ENCODE data around the gene UTS2B.

The UTS2B gene

GRCh38 chr3:191306428-191306827 lies 23.9 kb downstream of the UTS2B start:
- Histone ChIP-seq H3K36me3 (replicated peaks; ENCODE audit: low read depth, low read length) (no peaks in the 10 kb centered on the region), H3K4me2 (ENCODE audit: low read length) (no peak overlapping the region), H3K4me1 (ENCODE audit: low read length) (peaks cover 16% of the 10 kb centered on the region), H3K79me2 (ENCODE audit: low read length) (no peaks in the 10 kb centered on the region), H4K20me1 (ENCODE audit: insufficient read depth, low read length) (no peaks in the 10 kb centered on the region), H3K9ac (ENCODE audit: low read length) (no peak overlapping the region), H3K27me3 (ENCODE audit: low read depth, low read length) (no peaks in the 10 kb centered on the region), H3K9me3 (ENCODE audit: insufficient read depth, low read length) (no peaks in the 10 kb centered on the region), H3K4me3 (ENCODE audit: low read length) (no peak overlapping the region), H3K27ac (ENCODE audit: low read length) (no peak overlapping the region), H2AFZ (ENCODE audit: low read depth, low read length) (no peak overlapping the region)
- TF ChIP-seq CTCF (IDR thresholded peaks at IDR 0.05; ENCODE audit: low read depth, low read length) (no peak), EZH2phosphoT487 (IDR thresholded peaks at IDR 0.05; ENCODE audit: low read depth) (no peak)

- Histone ChIP-seq H3K79me2 (ENCODE audit: low read length) (no peaks in the 10 kb centered on the region), H3K4me1 (ENCODE audit: low read length) (peaks cover 43% of the 10 kb centered on the region), H3K36me3 (replicated peaks; ENCODE audit: low read depth, low read length) (no peaks in the 10 kb centered on the region), H4K20me1 (ENCODE audit: insufficient read depth, low read length) (no peaks in the 10 kb centered on the region), H3K9me3 (ENCODE audit: insufficient read depth, low read length) (no peaks in the 10 kb centered on the region), H2AFZ (ENCODE audit: low read depth, low read length) (no peak overlapping the region), H3K4me2 (ENCODE audit: low read length) (no peak overlapping the region), H3K9ac (ENCODE audit: low read length) (no peak overlapping the region), H3K27ac (ENCODE audit: low read length) (no peak overlapping the region), H3K27me3 (ENCODE audit: low read depth, low read length) (no peaks in the 10 kb centered on the region), H3K4me3 (ENCODE audit: low read length) (no peak overlapping the region)
- TF ChIP-seq CTCF (IDR thresholded peaks at IDR 0.05; ENCODE audit: low read depth, low read length) (no peak), EZH2phosphoT487 (IDR thresholded peaks at IDR 0.05; ENCODE audit: low read depth) (no peak)
These were observed 26.7 kb downstream of the UTS2B start for GRCh38 chr3:191303596-191303995.

- Histone ChIP-seq H3K9me3 (ENCODE audit: insufficient read depth, low read length) (no peaks in the 10 kb centered on the region), H3K4me2 (ENCODE audit: low read length) (no peak overlapping the region), H3K4me3 (ENCODE audit: low read length) (no peak overlapping the region), H3K27ac (ENCODE audit: low read length) (no peak overlapping the region), H3K36me3 (replicated peaks; ENCODE audit: low read depth, low read length) (no peaks in the 10 kb centered on the region), H3K4me1 (ENCODE audit: low read length) (peaks cover 55% of the 10 kb centered on the region), H4K20me1 (ENCODE audit: insufficient read depth, low read length) (no peaks in the 10 kb centered on the region), H3K79me2 (ENCODE audit: low read length) (no peaks in the 10 kb centered on the region), H2AFZ (ENCODE audit: low read depth, low read length) (no peak overlapping the region), H3K27me3 (ENCODE audit: low read depth, low read length) (no peaks in the 10 kb centered on the region), H3K9ac (ENCODE audit: low read length) (no peak overlapping the region)
- TF ChIP-seq CTCF (IDR thresholded peaks at IDR 0.05; ENCODE audit: low read depth, low read length) (no peak), EZH2phosphoT487 (IDR thresholded peaks at IDR 0.05; ENCODE audit: low read depth) (no peak)
These were observed 27.9 kb downstream of the UTS2B start for GRCh38 chr3:191302451-191302850.

- Histone ChIP-seq H3K9me3 (ENCODE audit: insufficient read depth, low read length) (no peaks in the 10 kb centered on the region), H4K20me1 (ENCODE audit: insufficient read depth, low read length) (no peaks in the 10 kb centered on the region), H2AFZ (ENCODE audit: low read depth, low read length) (no peak overlapping the region)
These were observed 28.4 kb downstream of the UTS2B start for GRCh38 chr3:191301782-191302411.

More at GRCh38 chr3:191301782-191302411, 28.4 kb downstream of the UTS2B start:
- H3K4me3 ChIP-seq (ENCODE audit: low read length) = no peak overlapping the region
- peak overlapping the region; percentile 6; the same call in 1 of the 2 replicates for H3K4me2 ChIP-seq (ENCODE audit: low read length)
- no peak for TF ChIP-seq CTCF (IDR thresholded peaks at IDR 0.05; ENCODE audit: low read depth, low read length)
- TF ChIP-seq EZH2phosphoT487 (IDR thresholded peaks at IDR 0.05; ENCODE audit: low read depth) = no peak
- no peaks in the 10 kb centered on the region for H3K36me3 ChIP-seq (replicated peaks; ENCODE audit: low read depth, low read length)
- H3K4me1 ChIP-seq (ENCODE audit: low read length) = peaks cover 60% of the 10 kb centered on the region
- no peaks in the 10 kb centered on the region for H3K27me3 ChIP-seq (ENCODE audit: low read depth, low read length)
- no peak overlapping the region for H3K9ac ChIP-seq (ENCODE audit: low read length)
- peak overlapping the region; percentile 98 for H3K27ac ChIP-seq (ENCODE audit: low read length)
- H3K79me2 ChIP-seq (ENCODE audit: low read length) = no peaks in the 10 kb centered on the region
